Parathyroid adenoma (tissue), 2 donors: Measurements from ENCODE around the gene NEURL3.
"Not testable (repeated sequence)": the region's sequence is repeated elsewhere in the genome, so short reads cannot be mapped to it uniquely, and the experiment has no call there.

Experiments used
- H2AFZ ChIP-seq: fragments of 300-600 bp; sonication (generic); one replicate; pipeline ENCODE4 v1.7.0; 2017; ENCODE audit warnings: antibody characterized with exemption, mild to moderate bottlenecking
- H3K27ac ChIP-seq: fragments of 300-600 bp; sonication (generic); one replicate; pipeline ENCODE4 v1.7.0; 2017
- H3K27me3 ChIP-seq: fragments of 300-600 bp; sonication (generic); one replicate; pipeline ENCODE4 v1.7.0; 2017; ENCODE audit warnings: low read length; ENCODE audit not compliant: control insufficient read depth, insufficient read depth
- H3K36me3 ChIP-seq: fragments of 300-600 bp; sonication (generic); one replicate; pipeline ENCODE4 v1.7.0; 2017; ENCODE audit warnings: low read length; ENCODE audit not compliant: control insufficient read depth, insufficient read depth
- H3K4me1 ChIP-seq: fragments of 300-600 bp; sonication (generic); one replicate; pipeline ENCODE4 v1.7.0; 2017; ENCODE audit warnings: control low read depth
- H3K4me2 ChIP-seq: fragments of 300-600 bp; sonication (generic); one replicate; pipeline ENCODE4 v1.7.0; 2017; ENCODE audit warnings: low read length
- H3K4me3 ChIP-seq: fragments of 300-600 bp; sonication (generic); one replicate; pipeline ENCODE4 v1.7.0; 2017; ENCODE audit warnings: low read depth, low read length
- H3K79me2 ChIP-seq: fragments of 300-600 bp; sonication (generic); one replicate; pipeline ENCODE4 v1.7.0; 2017; ENCODE audit warnings: control low read depth
- H3K9ac ChIP-seq: fragments of 300-600 bp; sonication (generic); one replicate; pipeline ENCODE4 v1.7.0; 2017; ENCODE audit warnings: mild to moderate bottlenecking
- H3K9me3 ChIP-seq: fragments of 300-600 bp; sonication (generic); one replicate; pipeline ENCODE4 v1.7.0; 2017; ENCODE audit warnings: low read length; ENCODE audit not compliant: control insufficient read depth
- CTCF ChIP-seq: fragments of 300-600 bp; sonication (generic); IDR thresholded peaks from one replicate; pipeline ENCODE4 v1.7.0; 2017; ENCODE audit warnings: antibody characterized with exemption, mild to moderate bottlenecking
- donor health status: primary hyperparathyroidism.

Gene NEURL3

GRCh38 chr2:96468904-96469303 is 36.3 kb downstream of the NEURL3 start:
- TF ChIP-seq CTCF: no peak
- H3K27ac ChIP-seq: no peak overlapping the region
- H3K9me3 ChIP-seq: no peaks in the 10 kb centered on the region
- H2AFZ ChIP-seq: no peak overlapping the region
- H3K36me3 ChIP-seq: no peaks in the 10 kb centered on the region
- no peak overlapping the region for H3K4me2 ChIP-seq
- H3K4me1 ChIP-seq: no peaks in the 10 kb centered on the region
- no peak overlapping the region for H3K4me3 ChIP-seq
- no peak overlapping the region for H3K9ac ChIP-seq
- no peaks in the 10 kb centered on the region for H3K27me3 ChIP-seq
- H3K79me2 ChIP-seq: no peaks in the 10 kb centered on the region

- Histone ChIP-seq H3K36me3 (no peaks in the 10 kb centered on the region), H3K4me3 (no peak overlapping the region), H3K27me3 (no peaks in the 10 kb centered on the region), H3K4me2 (no peak overlapping the region), H3K9me3 (no peaks in the 10 kb centered on the region), H3K9ac (no peak overlapping the region), H3K27ac (no peak overlapping the region), H3K79me2 (no peaks in the 10 kb centered on the region), H2AFZ (no peak overlapping the region), H3K4me1 (no peaks in the 10 kb centered on the region)
- TF ChIP-seq CTCF: no peak
Measured at GRCh38 chr2:96464651-96465050, 40.5 kb downstream of the NEURL3 start.

DNA sequence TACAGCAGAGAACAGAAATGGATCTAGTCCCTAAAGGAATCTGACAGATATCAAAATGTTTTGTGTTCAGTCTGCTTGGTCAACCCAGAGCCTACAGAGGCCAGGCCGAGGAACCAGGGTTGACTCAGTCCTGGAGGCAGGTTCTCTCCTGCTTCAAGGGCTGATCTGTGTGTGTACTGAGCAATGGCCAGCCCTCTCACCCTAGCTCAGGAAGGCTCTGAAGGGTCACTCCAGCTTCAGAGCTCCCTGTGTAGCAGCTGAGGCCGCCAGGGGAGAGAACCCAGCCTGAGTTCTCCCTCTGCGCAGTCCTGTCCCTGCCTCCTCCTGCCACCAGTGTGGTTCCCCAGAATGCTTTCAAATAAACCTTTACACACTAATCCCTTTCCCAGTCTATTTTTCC is 41.1 kb downstream of the NEURL3 start:
- Histone ChIP-seq H3K36me3 (no peaks in the 10 kb centered on the region), H3K79me2 (no peaks in the 10 kb centered on the region), H3K4me2 (no peak overlapping the region), H2AFZ (no peak overlapping the region), H3K27ac (no peak overlapping the region), H3K9ac (no peak overlapping the region), H3K27me3 (no peaks in the 10 kb centered on the region), H3K4me3 (no peak overlapping the region), H3K9me3 (no peaks in the 10 kb centered on the region), H3K4me1 (no peaks in the 10 kb centered on the region)
- no peak for TF ChIP-seq CTCF

- Histone ChIP-seq H3K36me3 (no peaks in the 10 kb centered on the region), H3K9me3 (no peaks in the 10 kb centered on the region), H2AFZ (no peak overlapping the region), H3K79me2 (no peaks in the 10 kb centered on the region), H3K4me2 (no peak overlapping the region), H3K9ac (no peak overlapping the region), H3K4me1 (no peaks in the 10 kb centered on the region), H3K4me3 (no peak overlapping the region), H3K27me3 (no peaks in the 10 kb centered on the region), H3K27ac (no peak overlapping the region)
- no peak for TF ChIP-seq CTCF
Measured at GRCh38 chr2:96463119-96463518, 42.0 kb downstream of the NEURL3 start.

GRCh38 chr2:96461616-96462015 is 43.5 kb downstream of the NEURL3 start:
- not testable (repeated sequence) for H3K9ac ChIP-seq, H3K4me1 ChIP-seq, H2AFZ ChIP-seq, H3K27ac ChIP-seq, H3K79me2 ChIP-seq, H3K9me3 ChIP-seq, H3K4me2 ChIP-seq, H3K4me3 ChIP-seq, H3K36me3 ChIP-seq, H3K27me3 ChIP-seq
